H9 (cell line): ENCODE results near the gene LMTK3. TPM values are rescaled to one million over a fixed set of nuclear protein-coding genes. Genes with fewer than 3 reads are reported as not detected.

Experiments
- DNase-seq: peaks from one replicate; pipeline ENCODE4 v3.0.0-alpha.2; 2017
- H2AFZ ChIP-seq: one replicate; pipeline ENCODE4 v1.6.1; 2013; ENCODE audit warnings: mild to moderate bottlenecking, low read length, control low read depth, moderate library complexity
- H2AK5ac ChIP-seq: 2 replicates; pipeline ENCODE4 v1.6.1; 2013; ENCODE audit warnings: low read length, control low read depth, mixed read lengths; ENCODE audit not compliant: insufficient read length
- H2BK120ac ChIP-seq: one replicate; pipeline ENCODE4 v1.6.1; 2013; ENCODE audit warnings: low read depth, mild to moderate bottlenecking, low read length, control low read depth, inconsistent platforms; ENCODE audit not compliant: poor library complexity, severe bottlenecking
- H2BK12ac ChIP-seq: 2 replicates; pipeline ENCODE4 v1.6.1; 2013; ENCODE audit warnings: low read length, control low read depth, mixed read lengths, low read depth; ENCODE audit not compliant: insufficient read length
- H2BK15ac ChIP-seq: 2 replicates; pipeline ENCODE4 v1.6.1; 2013; ENCODE audit warnings: low read depth, low read length, control low read depth
- H2BK20ac ChIP-seq: one replicate; pipeline ENCODE4 v1.6.1; 2013; ENCODE audit warnings: low read depth, mild to moderate bottlenecking, low read length, control low read depth, inconsistent platforms; ENCODE audit not compliant: poor library complexity, severe bottlenecking
- H2BK5ac ChIP-seq: 2 replicates; pipeline ENCODE4 v1.6.1; 2013; ENCODE audit warnings: low read length, control low read depth, mixed read lengths; ENCODE audit not compliant: insufficient read length
- H3K14ac ChIP-seq: 2 replicates; pipeline ENCODE4 v1.6.1; 2013; ENCODE audit warnings: low read length, control low read depth; ENCODE audit not compliant: insufficient read depth
- H3K18ac ChIP-seq: 2 replicates; pipeline ENCODE4 v1.6.1; 2013; ENCODE audit warnings: low read depth, mild to moderate bottlenecking, mixed read lengths, low read length, control low read depth; ENCODE audit not compliant: insufficient read length
- H3K23ac ChIP-seq: 2 replicates; pipeline ENCODE4 v1.6.1; 2013; ENCODE audit warnings: low read length, control low read depth, mixed read lengths, low read depth; ENCODE audit not compliant: insufficient read length
- H3K23me2 ChIP-seq: 2 replicates; pipeline ENCODE4 v1.6.1; 2013; ENCODE audit warnings: low read depth, mild to moderate bottlenecking, mixed read lengths, low read length, control low read depth; ENCODE audit not compliant: insufficient read length, poor library complexity, severe bottlenecking
- H3K27ac ChIP-seq: 2 replicates; pipeline ENCODE4 v1.5.1; 2013; ENCODE audit warnings: low read length, control low read depth, mixed read lengths, low read depth; ENCODE audit not compliant: insufficient read length
- H3K27me3 ChIP-seq: 2 replicates; pipeline ENCODE4 v1.6.1; 2013; ENCODE audit warnings: low read length, control low read depth, inconsistent platforms; ENCODE audit not compliant: insufficient read depth
- H3K4ac ChIP-seq: 2 replicates; pipeline ENCODE4 v1.6.1; 2013; ENCODE audit warnings: low read depth, mild to moderate bottlenecking, control low read depth, inconsistent platforms, low read length, moderate library complexity
- H3K4me1 ChIP-seq: 2 replicates; pipeline ENCODE4 v1.6.1; 2013; ENCODE audit warnings: low read length, control low read depth, inconsistent platforms; ENCODE audit not compliant: insufficient read depth
- H3K4me2 ChIP-seq: 2 replicates; pipeline ENCODE4 v1.6.1; 2013; ENCODE audit warnings: low read length, control low read depth, mixed read lengths; ENCODE audit not compliant: insufficient read length, insufficient read depth
- H3K56ac ChIP-seq: 2 replicates; pipeline ENCODE4 v1.6.1; 2013; ENCODE audit warnings: low read depth, mild to moderate bottlenecking, mixed read lengths, low read length, control low read depth; ENCODE audit not compliant: insufficient read length
- H3K79me1 ChIP-seq: 2 replicates; pipeline ENCODE4 v1.6.1; 2013; ENCODE audit warnings: low read depth, mild to moderate bottlenecking, moderate library complexity, low read length, control low read depth, inconsistent platforms; ENCODE audit not compliant: insufficient read depth, poor library complexity, severe bottlenecking
- H3K79me2 ChIP-seq: 2 replicates; pipeline ENCODE4 v1.6.1; 2013; ENCODE audit warnings: low read length, control low read depth, inconsistent platforms; ENCODE audit not compliant: insufficient read depth
- H3K9ac ChIP-seq: 2 replicates; pipeline ENCODE4 v1.6.1; 2013; ENCODE audit warnings: low read length, control low read depth, mixed read lengths; ENCODE audit not compliant: insufficient read length; ENCODE audit errors: extremely low read depth
- H3K9me3 ChIP-seq: one replicate; pipeline ENCODE4 v1.6.1; 2013; ENCODE audit warnings: low read depth, low read length, inconsistent platforms; ENCODE audit not compliant: control insufficient read depth
- H3T11ph ChIP-seq: one replicate; pipeline ENCODE4 v1.6.1; 2013; ENCODE audit warnings: mild to moderate bottlenecking, low read length, control low read depth, inconsistent platforms
- H4K20me1 ChIP-seq: one replicate; pipeline ENCODE4 v1.6.1; 2013; ENCODE audit not compliant: control insufficient read depth, insufficient read length, insufficient read depth
- H4K5ac ChIP-seq: 2 replicates; pipeline ENCODE4 v1.6.1; 2013; ENCODE audit warnings: low read depth, mild to moderate bottlenecking, mixed read lengths, low read length, control low read depth; ENCODE audit not compliant: insufficient read length
- H4K8ac ChIP-seq: replicated peaks from 2 replicates; pipeline ENCODE4 v1.6.1; 2013; ENCODE audit warnings: low read length, control low read depth, mixed read lengths, low read depth; ENCODE audit not compliant: insufficient read length
- H4K91ac ChIP-seq: 2 replicates; pipeline ENCODE4 v1.6.1; 2013; ENCODE audit warnings: low read depth, mild to moderate bottlenecking, moderate library complexity, mixed read lengths, low read length, control low read depth; ENCODE audit not compliant: insufficient read length
- H3K27ac Mint-ChIP-seq, 3 experiments: 2 replicates in 2 of 3; 3 replicates in 1 of 3; pipeline ENCODE4 v1.8.0; 2020 to 2021; ENCODE audit warnings: mixed read lengths in 3 of 3, mild to moderate bottlenecking in 1 of 3, moderate library complexity in 1 of 3
- H3K27me3 Mint-ChIP-seq: 2 replicates; pipeline ENCODE4 v1.8.0; 2021; ENCODE audit warnings: low read depth, mild to moderate bottlenecking, moderate library complexity, mixed read lengths
- H3K36me3 Mint-ChIP-seq, 3 experiments: 2 replicates in 2 of 3; 3 replicates in 1 of 3; pipeline ENCODE4 v1.8.0; 2020 to 2021; ENCODE audit warnings: low read depth in 3 of 3, mixed read lengths in 3 of 3; ENCODE audit not compliant: insufficient read depth in 1 of 3
- H3K4me1 Mint-ChIP-seq, 2 experiments: 2 replicates each; pipeline ENCODE4 v1.8.0; 2020; ENCODE audit warnings: mixed read lengths in 2 of 2
- H3K4me3 Mint-ChIP-seq, 2 experiments: 2 replicates in 1 of 2; 3 replicates in 1 of 2; pipeline ENCODE4 v1.8.0; 2020 to 2021; ENCODE audit warnings: mild to moderate bottlenecking in 2 of 2, mixed read lengths in 2 of 2, moderate library complexity in 1 of 2
- H3K9me3 Mint-ChIP-seq, 2 experiments: 2 replicates in 1 of 2; 3 replicates in 1 of 2; pipeline ENCODE4 v1.8.0; 2020; ENCODE audit warnings: mild to moderate bottlenecking in 2 of 2, mixed read lengths in 2 of 2, moderate library complexity in 1 of 2
- CTCF ChIP-seq: fragments of 200-600 bp; sonication (generic); conservative IDR thresholded peaks from 3 replicates; pipeline ENCODE4 v1.8.0; 2021; ENCODE audit warnings: antibody characterized with exemption, mild to moderate bottlenecking
- WGBS: extraction: QIAGEN DNeasy Blood & Tissue Kit; methylation state at CpG from one replicate; pipeline ENCODE4 v1.1.7; 2013; ENCODE audit warnings: missing lambda C conversion rate, low lambda C conversion rate, mixed read lengths; ENCODE audit not compliant: insufficient read length; ENCODE audit errors: extremely low coverage; 5-methylcytosine and 5-hydroxymethylcytosine counted together
- total RNA-seq: library from RNA; stranded (reverse); gene quantifications from 2 replicates; pipeline ENCODE4 v1.2.1, GENCODE V29; 2021

LMTK3 gene
- total RNA-seq, 1 experiment from 2014 or later: 14.4 TPM

- no peak overlapping the region for H3K14ac ChIP-seq
- H3K79me2 ChIP-seq: no peaks in the 10 kb centered on the region
- no peak overlapping the region for H3K56ac ChIP-seq
- no peak overlapping the region for H2BK12ac ChIP-seq
- H2AFZ ChIP-seq: no peak overlapping the region
- no peak overlapping the region for H2BK20ac ChIP-seq
- no peak for TF ChIP-seq CTCF
- peak; percentile 77 for DNase-seq
- H4K8ac ChIP-seq: no peak overlapping the region
- H4K20me1 ChIP-seq: no peaks in the 10 kb centered on the region
- Mint-ChIP-seq H3K9me3 (peaks cover 0 to 6% of the 10 kb centered on the region in 2 experiments; a peak in 2 of 5 replicates), H3K4me3 (no peak overlapping the region), H3K4me1 (peaks cover 16 to 27% of the 10 kb centered on the region in 2 experiments), H3K27ac (no peak overlapping the region; a peak in 1 of 7 replicates), H3K36me3 (no peaks in the 10 kb centered on the region), H3K27me3 (peaks cover 1% of the 10 kb centered on the region)
- H3K27ac ChIP-seq: no peak overlapping the region
- H4K5ac ChIP-seq: no peak overlapping the region
- H3K4me2 ChIP-seq: no peak overlapping the region
- H3K18ac ChIP-seq: no peak overlapping the region
- H3K27me3 ChIP-seq: no peaks in the 10 kb centered on the region
- H2BK5ac ChIP-seq: no peak overlapping the region
- no peak overlapping the region for H2BK15ac ChIP-seq
- no peak overlapping the region for H2BK120ac ChIP-seq
- no peak overlapping the region for H2AK5ac ChIP-seq
- no peak overlapping the region for H3T11ph ChIP-seq
- H3K4ac ChIP-seq: no peak overlapping the region
- H4K91ac ChIP-seq: no peak overlapping the region
- H3K9me3 ChIP-seq: no peaks in the 10 kb centered on the region
- no peaks in the 10 kb centered on the region for H3K79me1 ChIP-seq
- H3K9ac ChIP-seq: no peak overlapping the region
- peaks cover 2% of the 10 kb centered on the region; the same call in 1 of the 2 replicates for H3K4me1 ChIP-seq
- no peak overlapping the region for H3K23ac ChIP-seq
- no peaks in the 10 kb centered on the region for H3K23me2 ChIP-seq
- no CpG with 5 or more reads among the region's 27 CpGs for WGBS
Measured at GRCh38 chr19:48558018-48558684, 46.5 kb upstream of the LMTK3 start.
